K562 (cell line): ENCODE data around the gene ACOT7. TPM values are rescaled to one million over a fixed set of nuclear protein-coding genes. Genes with fewer than 3 reads are reported as not detected.
A peak's percentile ranks its signal among the peaks of the same experiment; 100 is the strongest.

ENCODE experiments used
- ATAC-seq: fragments of 200-7000 bp; cut with Tn5 transposase; 3 replicates; pipeline ENCODE4 v1.9.1; 2020; ENCODE audit warnings: moderate library complexity
- BruUV-seq: library from RNA; stranded (reverse); fragments of 400-500 nt; replicated peaks from 2 replicates; lab custom pipeline; 2021; lab: Mats Ljungman, UMichigan
- CTCF ChIA-PET: fragments of 300-600 bp; formaldehyde crosslinking; extraction: SDS; loops from one replicate; lab custom pipeline; 2021; ENCODE audit warnings: low intra/inter-chr PET ratio; lab: Yijun Ruan, JAX
- POLR2A ChIA-PET: fragments of 300-600, 350-650 bp; sonication (Branson Sonifier 250); formaldehyde crosslinking; extraction: SDS; loops from one replicate; lab custom pipeline; 2021; ENCODE audit warnings: antibody characterized with exemption, inconsistent platforms; lab: Yijun Ruan, JAX
- DNase-seq, 4 experiments: peaks; one replicate each; pipeline versions ENCODE4 v3.0.0 to v3.0.0-alpha.2; 2011 to 2018; ENCODE audit warnings: low spot score in 3 of 4, mixed read lengths in 3 of 4; ENCODE audit errors: extremely low read depth in 1 of 4
- FAIRE-seq: peaks from 2 replicates; lab custom pipeline; 2011; peaks lifted over from hg19 to GRCh38; lab: Jason Lieb, UNC
- H2AFZ ChIP-seq: 2 replicates; pipeline ENCODE4 v1.6.0; 2011; ENCODE audit warnings: low read depth, low read length, control low read depth, inconsistent platforms
- H3K27ac ChIP-seq: fragments of 200-600 bp; 3 replicates; pipeline ENCODE4 v1.8.0; 2011; ENCODE audit warnings: low read depth, mild to moderate bottlenecking, control low read depth, inconsistent platforms, low read length, moderate library complexity, mixed read lengths; ENCODE audit errors: extremely low read depth
- H3K27me3 ChIP-seq, 2 experiments: fragments of 300-600 bp in 1 of 2; 2 replicates in 1 of 2; 3 replicates in 1 of 2; pipeline versions ENCODE4 v1.6.0 to v1.8.0; 2011; ENCODE audit warnings: inconsistent platforms in 2 of 2, low read length in 2 of 2, mild to moderate bottlenecking in 1 of 2, mixed read lengths in 1 of 2, moderate library complexity in 1 of 2; ENCODE audit not compliant: control insufficient read depth in 2 of 2, insufficient read depth in 2 of 2
- H3K36me3 ChIP-seq: fragments of 300-600 bp; 3 replicates; pipeline ENCODE4 v1.8.0; 2011; ENCODE audit warnings: mild to moderate bottlenecking, low read length, inconsistent platforms; ENCODE audit not compliant: control insufficient read depth, insufficient read depth
- H3K4me1 ChIP-seq, 2 experiments: fragments of 200-600 bp in 1 of 2; replicated peaks in 1 of 2; 2 replicates in 1 of 2; 3 replicates in 1 of 2; pipeline versions ENCODE4 v1.5.1 to v1.8.0; 2011; ENCODE audit warnings: inconsistent platforms in 2 of 2, low read length in 2 of 2, mild to moderate bottlenecking in 1 of 2, mixed read lengths in 1 of 2, moderate library complexity in 1 of 2; ENCODE audit not compliant: control insufficient read depth in 2 of 2, insufficient read depth in 2 of 2
- H3K4me2 ChIP-seq: 2 replicates; pipeline ENCODE4 v1.6.1; 2011; ENCODE audit warnings: low read length, control low read depth, inconsistent platforms, mixed read lengths; ENCODE audit not compliant: insufficient read depth
- H3K4me3 ChIP-seq: fragments of 200-600 bp; sonication (generic), shearing (Covaris generic); 2 replicates; pipeline ENCODE4 v1.5.1; 2016; ENCODE audit warnings: control low read depth, inconsistent platforms
- H3K79me2 ChIP-seq: fragments of 200-600 bp; 3 replicates; pipeline ENCODE4 v1.8.0; 2011; ENCODE audit warnings: low read length, inconsistent platforms; ENCODE audit not compliant: control insufficient read depth, insufficient read depth
- H3K9ac ChIP-seq, 2 experiments: 2 replicates each; pipeline versions ENCODE4 v1.6.0 to v1.6.1; 2011; ENCODE audit warnings: low read depth in 2 of 2, low read length in 2 of 2, control low read depth in 1 of 2, inconsistent platforms in 1 of 2, mild to moderate bottlenecking in 1 of 2, mixed read lengths in 1 of 2; ENCODE audit not compliant: insufficient read depth in 1 of 2
- H3K9me1 ChIP-seq: one replicate; pipeline ENCODE4 v1.6.0; 2011; ENCODE audit warnings: inconsistent platforms, mild to moderate bottlenecking, low read length, moderate library complexity; ENCODE audit not compliant: control insufficient read depth, insufficient read depth
- H3K9me3 ChIP-seq: replicated peaks from 2 replicates; pipeline ENCODE4 v1.5.1; 2011; ENCODE audit warnings: low read depth, low read length, inconsistent platforms; ENCODE audit not compliant: control insufficient read depth, insufficient read depth
- H4K20me1 ChIP-seq: replicated peaks from 2 replicates; pipeline ENCODE4 v1.6.1; 2011; ENCODE audit warnings: low read length, inconsistent platforms, mixed read lengths; ENCODE audit not compliant: control insufficient read depth, insufficient read depth
- ETS2 ChIP-seq: IDR thresholded peaks from 2 replicates; pipeline ENCODE4 v1.6.1; 2016; ENCODE audit warnings: borderline replicate concordance, missing genetic modification characterization, mild to moderate bottlenecking, moderate library complexity, missing compliant biosample characterization; ENCODE audit not compliant: poor library complexity, severe bottlenecking
- GMEB1 ChIP-seq: fragments of 250-450 bp; sonication (Bioruptor Pico); IDR thresholded peaks from 2 replicates; pipeline ENCODE4 v1.4.0; 2020; ENCODE audit warnings: mild to moderate bottlenecking
- HNRNPLL ChIP-seq: fragments of 200-400 bp; formaldehyde crosslinking; IDR thresholded peaks from 2 replicates; pipeline ENCODE4 v1.6.1; 2017; ENCODE audit warnings: low read length, low read depth, mild to moderate bottlenecking; ENCODE audit not compliant: poor library complexity, severe bottlenecking
- KLF6 ChIP-seq: fragments of 250-450 bp; sonication (Bioruptor Pico); IDR thresholded peaks from 2 replicates; pipeline ENCODE4 v1.4.0; 2020; ENCODE audit warnings: mild to moderate bottlenecking, moderate library complexity, borderline replicate concordance
- LARP7 ChIP-seq: fragments of 450-650 bp; IDR thresholded peaks from 2 replicates; pipeline ENCODE4 v1.6.1; 2016
- MYC ChIP-seq, 2 experiments: fragments of 250-450 bp in 1 of 2; sonication (Bioruptor Pico) in 1 of 2; IDR thresholded peaks; 2 replicates each; pipeline versions ENCODE4 v1.5.1 to v1.6.1; 2012 to 2021; ENCODE audit warnings: low read depth in 2 of 2, borderline replicate concordance in 1 of 2, improper control_type of control experiment in 1 of 2, low read length in 1 of 2, mild to moderate bottlenecking in 1 of 2, moderate library complexity in 1 of 2
- SMAD4 ChIP-seq: fragments of 250-450 bp; sonication (Bioruptor Pico); conservative IDR thresholded peaks from 2 replicates; pipeline ENCODE4 v1.8.0; 2021; ENCODE audit warnings: inconsistent platforms, mild to moderate bottlenecking, moderate library complexity
- SP1 ChIP-seq: sonication (generic); formaldehyde crosslinking; IDR thresholded peaks from 2 replicates; pipeline ENCODE4 v1.8.1; 2022; ENCODE audit warnings: mild to moderate bottlenecking, missing genetic modification reagents
- SP2 ChIP-seq: IDR thresholded peaks from 2 replicates; pipeline ENCODE4 v1.6.1; 2011; ENCODE audit warnings: mild to moderate bottlenecking, low read depth, low read length, moderate library complexity; ENCODE audit not compliant: poor library complexity, severe bottlenecking; ENCODE audit errors: extremely low read depth
- SRSF3 ChIP-seq: fragments of 200-400 bp; formaldehyde crosslinking; IDR thresholded peaks from 2 replicates; pipeline ENCODE4 v1.6.1; 2016; ENCODE audit warnings: mild to moderate bottlenecking, low read length, moderate library complexity; ENCODE audit not compliant: insufficient read depth
- ZNF263 ChIP-seq: sonication (generic); formaldehyde crosslinking; IDR thresholded peaks from 2 replicates; pipeline ENCODE4 v1.8.0; 2022; ENCODE audit warnings: mild to moderate bottlenecking, missing genetic modification reagents, borderline replicate concordance
- ZNF277 ChIP-seq: fragments of 250-450 bp; sonication (Bioruptor Pico); IDR thresholded peaks from 2 replicates; pipeline ENCODE4 v1.8.0; 2022; ENCODE audit warnings: inconsistent platforms, mild to moderate bottlenecking, moderate library complexity, borderline replicate concordance
- WGBS: fragments of 100-300 bp; shearing (Covaris generic); methylation state at CpG from one replicate; pipeline ENCODE4 v1.1.6; 2016; ENCODE audit warnings: low coverage, mixed read lengths; ENCODE audit not compliant: insufficient coverage; ENCODE audit errors: missing lambda C conversion rate; 5-methylcytosine and 5-hydroxymethylcytosine counted together
- in situ Hi-C: fragments of 300-500 bp; cut with MboI; formaldehyde crosslinking; loops from 4 replicates; pipeline ENCODE4 v1.15.0; 2018; ENCODE audit warnings: inconsistent platforms, mixed read lengths
- intact Hi-C: fragments of 100-400 bp; cut with micrococcal nuclease; formaldehyde crosslinking; loops from 2 replicates; pipeline ENCODE4 v1.14.2; 2022
- polyA plus RNA-seq, 8 experiments: library from polyadenylated mRNA; depleted of rRNA in 4 of 8; stranded (reverse) in 5 of 8; unstranded in 3 of 8; fragments of >200 nt; fragmentation: Nextera tagmentation in 2 of 8; fragmentation: Illumina TruSeq in 1 of 8; extraction: Ambion mirVana in 2 of 8; extraction: Trizol in 1 of 8; gene quantifications; 2 replicates each; pipeline versions ENCODE4 v1.2.1 to v1.2.3, GENCODE V29; 2011 to 2014; ENCODE audit warnings: inconsistent platforms in 1 of 8, missing spikeins in 1 of 8
- total RNA-seq, 7 experiments: library from RNA; depleted of rRNA in 6 of 7; stranded (reverse); fragments of >200 nt in 6 of 7; fragmentation: Illumina TruSeq in 2 of 7; extraction: Trizol in 2 of 7; gene quantifications; 2 replicates each; pipeline versions ENCODE4 v1.2.1 to v1.2.3, GENCODE V29; 2011 to 2021; ENCODE audit warnings: low replicate concordance in 1 of 7
- TF ChIP-seq, protein P1 (sequence below): fragments of 200-800 bp; sonication (Bioruptor generic); IDR thresholded peaks from 2 replicates; pipeline ENCODE4 v1.6.1; 2017; ENCODE audit warnings: missing genetic modification characterization, missing compliant biosample characterization

ACOT7 gene
- total and polyA plus RNA-seq, 9 of the 15 experiments (the other 6 are each of a cell fraction or from before 2014, with no cell fraction given) = 7.0 to 92.6 (median 37.2) TPM

DNA sequence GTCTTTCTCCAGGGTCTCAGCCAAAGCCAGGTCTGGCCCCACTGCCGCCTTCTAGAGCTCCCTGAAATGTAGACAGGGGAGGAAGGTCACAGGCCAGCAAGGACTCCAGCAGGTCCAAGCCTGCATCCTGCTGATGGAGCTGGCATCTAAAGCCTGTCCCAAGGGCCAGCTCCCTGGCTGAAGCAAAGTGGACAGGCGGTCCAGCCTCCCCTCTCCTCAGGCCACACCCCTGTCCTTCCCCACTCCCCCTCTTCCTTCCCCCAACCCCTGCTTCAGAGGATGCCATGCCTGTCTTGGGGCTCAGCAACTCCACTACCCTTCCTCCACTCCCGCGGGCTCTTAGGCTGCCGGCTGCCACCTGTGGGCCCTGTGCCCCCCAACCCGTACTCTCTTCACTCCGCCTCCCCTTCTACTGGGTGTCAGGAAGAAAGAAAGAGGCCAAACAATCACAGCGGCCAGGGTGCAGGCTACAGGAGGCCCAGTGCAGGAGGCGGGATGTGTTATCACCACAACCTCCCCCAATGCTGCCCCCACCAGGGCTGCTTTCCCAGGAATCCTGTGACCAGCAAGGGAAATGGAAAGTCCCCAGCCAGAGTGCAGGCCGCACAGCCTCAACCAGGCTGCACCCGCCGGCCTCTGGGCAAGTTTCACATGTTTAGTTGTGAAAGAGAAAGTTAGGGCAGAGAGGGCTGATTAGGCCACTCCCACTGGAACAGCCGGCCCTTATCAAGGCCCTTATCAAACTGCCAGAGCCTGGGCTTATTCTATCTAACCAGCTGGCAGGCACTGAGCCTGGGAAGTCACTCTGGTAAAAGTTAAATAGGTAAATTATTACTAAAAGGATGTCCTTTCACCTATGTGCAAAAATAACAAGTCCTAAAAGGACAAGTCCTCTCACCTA lies 34.1 kb downstream of the ACOT7 start:
- Histone ChIP-seq H3K9me1 (no peaks in the 10 kb centered on the region), H3K79me2 (peaks cover 4% of the 10 kb centered on the region; the same call in 1 of the 3 replicates), H2AFZ (peak overlapping the region; percentile 85), H3K9ac (peak overlapping the region; percentile 42 to 89; a peak in 3 of 4 replicates), H3K4me1 (peaks cover 31 to 45% of the 10 kb centered on the region in 2 experiments), H3K36me3 (no peaks in the 10 kb centered on the region), H3K4me3 (0 out of 2 replicates have a peak overlapping the region, but pooled peaks have one; percentile 6), H3K4me2 (peak overlapping the region; percentile 78), H4K20me1 (peaks cover 5% of the 10 kb centered on the region; the same call in 1 of the 2 replicates), H3K9me3 (no peaks in the 10 kb centered on the region), H3K27ac (peak overlapping the region; percentile 69; the same call in 1 of the 3 replicates), H3K27me3 (no peaks in the 10 kb centered on the region)
- peak; percentile 82 for FAIRE-seq
- intact Hi-C loops = no loop called here
- POLR2A ChIA-PET = interaction anchor here (0.6 to 1.7 kb wide), 9 partner anchors 9 to 167 kb away, joined by 3 to 10 read pairs (median 3); no protein-coding TSS in a partner anchor
- peak; percentile 79 for ATAC-seq
- WGBS = 14% methylated on average over 13 of the region's 13 CpGs
- CTCF ChIA-PET = interaction anchor here (1.6 kb wide), 1 partner anchor 45 kb away, joined by 5 read pairs; no protein-coding TSS in a partner anchor
- in situ Hi-C loops = no loop called here
- no TSS peak for BruUV-seq
- peak; percentile 50 to 69 (median 58) for DNase-seq
- TF ChIP-seq SMAD4 (peak; percentile 31; the same call in 1 of the 2 replicates), SP1 (0 out of 2 replicates have a peak, but pooled peaks have one; percentile 43), KLF6 (peak; percentile 42; the same call in 1 of the 2 replicates), MYC (IDR thresholded peaks at IDR 0.05; ENCODE audit: low read depth, low read length) (peak; percentile 49), MYC (CRISPR knock-in tag; IDR thresholded peaks at IDR 0.05; ENCODE audit: borderline replicate concordance, low read depth) (no peak), LARP7 (no peak), SP2 (no peak), SRSF3 (no peak), HNRNPLL (peak; percentile 5), GMEB1 (CRISPR knock-in tag) (no peak), ZNF277 (no peak), ZNF263 (0 out of 2 replicates have a peak, but pooled peaks have one; percentile 24), ETS2 (tag) (no peak)
- TF ChIP-seq, protein P1, sequence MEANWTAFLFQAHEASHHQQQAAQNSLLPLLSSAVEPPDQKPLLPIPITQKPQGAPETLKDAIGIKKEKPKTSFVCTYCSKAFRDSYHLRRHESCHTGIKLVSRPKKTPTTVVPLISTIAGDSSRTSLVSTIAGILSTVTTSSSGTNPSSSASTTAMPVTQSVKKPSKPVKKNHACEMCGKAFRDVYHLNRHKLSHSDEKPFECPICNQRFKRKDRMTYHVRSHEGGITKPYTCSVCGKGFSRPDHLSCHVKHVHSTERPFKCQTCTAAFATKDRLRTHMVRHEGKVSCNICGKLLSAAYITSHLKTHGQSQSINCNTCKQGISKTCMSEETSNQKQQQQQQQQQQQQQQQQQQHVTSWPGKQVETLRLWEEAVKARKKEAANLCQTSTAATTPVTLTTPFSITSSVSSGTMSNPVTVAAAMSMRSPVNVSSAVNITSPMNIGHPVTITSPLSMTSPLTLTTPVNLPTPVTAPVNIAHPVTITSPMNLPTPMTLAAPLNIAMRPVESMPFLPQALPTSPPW (CRISPR knock-in tag) = peak; percentile 47; the same call in 1 of the 2 replicates
